ENCODE results near the gene NDUFA8. TPM values are rescaled to one million over a fixed set of nuclear protein-coding genes. Genes with fewer than 3 reads are reported as not detected.

NDUFA8 gene
- total and polyA plus RNA-seq, 5 donors from 2014 or later, result 10.7 to 97.9 (median 93.9) TPM

DNA sequence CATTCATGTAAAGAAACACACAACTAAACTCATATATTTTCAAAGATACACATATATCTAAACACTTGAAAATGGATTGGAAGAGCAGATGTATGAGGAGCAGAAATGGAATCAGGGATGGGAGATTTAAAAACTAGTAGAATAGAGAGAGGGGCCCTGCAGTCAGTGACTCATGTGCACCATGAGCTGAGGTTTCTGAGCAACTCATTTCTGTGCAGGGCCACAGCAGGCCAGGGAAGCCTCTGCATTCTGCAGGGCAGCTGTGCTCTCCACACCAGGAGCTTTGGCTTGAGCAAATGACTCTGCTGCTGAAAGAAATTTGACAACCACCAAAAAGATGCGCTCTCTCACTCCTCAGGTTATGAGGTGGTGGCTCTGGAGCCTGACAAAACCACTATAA, 42.1 kb upstream of the NDUFA8 start:
- Histone ChIP-seq H3K9me3 (ENCODE audit: control insufficient read depth in 2 of 2, low read length in 2 of 2) (no peaks in the 10 kb centered on the region), H3K27ac (ENCODE audit: insufficient read depth, low read length, poor library complexity, severe bottlenecking) (no peak overlapping the region), H3K4me3 (ENCODE audit: low read depth, low read length) (no peak overlapping the region), H3K4me1 (ENCODE audit: control insufficient read depth, insufficient read depth, low read length, poor library complexity, severe bottlenecking) (no peaks in the 10 kb centered on the region), H3K36me3 (ENCODE audit: control insufficient read depth, insufficient read depth, low read length) (no peaks in the 10 kb centered on the region), H3K27me3 (ENCODE audit: control insufficient read depth, insufficient read depth, low read length) (no peaks in the 10 kb centered on the region)
- no peak for DNase-seq
- Mint-ChIP-seq H3K4me3 (no peak overlapping the region), H3K27ac (no peak overlapping the region), H3K4me1 (no peaks in the 10 kb centered on the region), H3K36me3 (no peaks in the 10 kb centered on the region), H3K27me3 (peaks cover 10% of the 10 kb centered on the region), H3K9me3 (peaks cover 0 to 1% (median 0%) of the 10 kb centered on the region in 7 donors)
- no peak for ATAC-seq (ENCODE audit: low read depth in 2 of 2)

DNA sequence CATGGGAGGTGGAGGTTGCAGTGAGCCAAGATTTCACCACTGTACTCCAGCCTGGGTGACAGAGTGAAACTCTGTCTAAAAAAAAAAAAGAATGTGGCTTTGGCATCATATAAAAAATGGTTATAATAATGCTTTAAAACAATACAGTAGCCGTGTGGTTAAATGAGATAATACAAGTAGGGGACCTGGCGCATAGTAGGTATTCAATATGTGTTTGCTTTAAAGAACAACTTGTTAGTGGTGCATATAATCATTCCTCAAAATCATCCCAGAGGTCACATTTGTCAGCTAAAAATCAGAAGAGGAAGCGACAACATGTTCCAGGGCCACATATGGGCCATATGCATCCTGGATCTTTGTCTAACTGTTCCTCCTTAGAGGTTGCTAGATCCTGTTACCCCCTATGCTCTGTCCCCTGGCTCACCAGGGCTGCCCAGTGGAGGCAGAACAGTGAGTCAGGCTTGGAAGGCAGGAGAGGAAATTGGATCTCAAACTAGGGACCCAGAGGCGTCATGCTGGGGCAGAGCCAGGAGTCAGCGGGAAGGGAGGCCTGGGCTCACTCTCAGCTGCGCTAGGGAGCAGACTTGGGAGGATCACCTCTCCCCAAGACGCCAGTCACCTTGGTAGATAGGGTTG, 41.5 kb upstream of the NDUFA8 start:
- peaks cover 12% of the 10 kb centered on the region for H3K27me3 Mint-ChIP-seq
- H3K27me3 ChIP-seq (ENCODE audit: control insufficient read depth, insufficient read depth, low read length), result no peaks in the 10 kb centered on the region
- no peak overlapping the region for H3K4me3 ChIP-seq (ENCODE audit: low read depth, low read length)
- ATAC-seq (ENCODE audit: low read depth in 2 of 2), result no peak
- H3K27ac ChIP-seq (ENCODE audit: insufficient read depth, low read length, poor library complexity, severe bottlenecking), result no peak overlapping the region
- H3K4me1 Mint-ChIP-seq, result no peaks in the 10 kb centered on the region
- no peak overlapping the region for H3K4me3 Mint-ChIP-seq
- DNase-seq, result no peak
- no peak overlapping the region for H3K27ac Mint-ChIP-seq
- H3K9me3 Mint-ChIP-seq, result peaks cover 0 to 1% (median 0%) of the 10 kb centered on the region in 7 donors
- H3K4me1 ChIP-seq (ENCODE audit: control insufficient read depth, insufficient read depth, low read length, poor library complexity, severe bottlenecking), result no peaks in the 10 kb centered on the region
- no peaks in the 10 kb centered on the region for H3K36me3 ChIP-seq (ENCODE audit: control insufficient read depth, insufficient read depth, low read length)
- no peaks in the 10 kb centered on the region for H3K9me3 ChIP-seq (ENCODE audit: control insufficient read depth in 2 of 2, low read length in 2 of 2)
- no peaks in the 10 kb centered on the region for H3K36me3 Mint-ChIP-seq

DNA sequence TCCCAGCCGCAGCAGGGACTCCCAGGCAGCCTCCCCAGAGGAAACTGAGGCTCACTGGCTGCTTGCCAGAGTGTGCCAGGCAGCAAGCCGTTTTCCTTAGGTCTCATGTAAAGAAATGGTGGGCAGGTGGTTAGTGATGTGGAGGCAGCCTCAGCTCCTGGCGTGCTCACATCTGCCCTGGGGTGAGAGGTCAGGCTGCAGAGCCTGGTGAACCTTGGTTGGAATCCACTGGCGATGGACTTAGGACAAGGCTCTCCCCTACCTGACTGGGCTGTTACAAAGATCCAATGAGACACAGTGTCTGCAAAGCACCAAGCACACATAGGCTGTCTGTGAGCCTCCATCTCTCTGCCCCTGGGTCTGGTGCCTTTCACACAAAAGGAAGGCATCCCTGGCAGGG, 38.3 kb upstream of the NDUFA8 start:
- no peak for ATAC-seq (ENCODE audit: low read depth in 2 of 2)

DNA sequence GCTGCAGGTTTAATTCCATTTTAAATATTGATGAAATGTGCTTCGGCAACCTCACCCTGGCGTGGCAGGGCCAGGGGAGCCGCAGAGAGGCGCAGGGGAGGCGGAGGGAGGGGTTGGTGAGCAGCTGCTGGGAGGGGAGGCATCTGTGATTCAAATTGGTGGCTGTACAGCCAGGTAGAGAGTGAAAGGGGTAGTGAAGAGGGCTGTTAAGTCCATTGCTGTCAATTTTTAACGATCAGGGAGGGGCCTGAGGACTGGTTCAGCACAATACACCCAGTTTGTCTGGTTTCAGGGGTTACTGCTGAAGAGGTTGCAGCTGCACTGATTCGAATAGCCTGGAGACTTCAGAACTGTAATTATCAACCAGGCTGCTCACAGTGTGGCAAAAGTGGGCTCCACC, 37.8 kb upstream of the NDUFA8 start:
- H3K4me3 Mint-ChIP-seq, result no peak overlapping the region
- H3K27ac Mint-ChIP-seq, result no peak overlapping the region
- H3K4me1 Mint-ChIP-seq, result no peaks in the 10 kb centered on the region
- no peaks in the 10 kb centered on the region for H3K36me3 Mint-ChIP-seq
- no peaks in the 10 kb centered on the region for H3K36me3 ChIP-seq (ENCODE audit: control insufficient read depth, insufficient read depth, low read length)
- H3K4me1 ChIP-seq (ENCODE audit: control insufficient read depth, insufficient read depth, low read length, poor library complexity, severe bottlenecking), result no peaks in the 10 kb centered on the region
- H3K27ac ChIP-seq (ENCODE audit: insufficient read depth, low read length, poor library complexity, severe bottlenecking), result no peak overlapping the region
- H3K4me3 ChIP-seq (ENCODE audit: low read depth, low read length), result no peak overlapping the region
- H3K27me3 Mint-ChIP-seq, result peaks cover 12% of the 10 kb centered on the region
- no peak for DNase-seq
- no peaks in the 10 kb centered on the region for H3K9me3 ChIP-seq (ENCODE audit: control insufficient read depth in 2 of 2, low read length in 2 of 2)
- ATAC-seq (ENCODE audit: low read depth in 2 of 2), result no peak
- H3K27me3 ChIP-seq (ENCODE audit: control insufficient read depth, insufficient read depth, low read length), result no peaks in the 10 kb centered on the region
- H3K9me3 Mint-ChIP-seq, result peaks cover 0 to 1% (median 0%) of the 10 kb centered on the region in 7 donors

More for the DNA sequence above, 38.3 kb upstream of the NDUFA8 start:
- H3K27me3 Mint-ChIP-seq, result peaks cover 12% of the 10 kb centered on the region
- no peak overlapping the region for H3K27ac ChIP-seq (ENCODE audit: insufficient read depth, low read length, poor library complexity, severe bottlenecking)
- no peaks in the 10 kb centered on the region for H3K36me3 Mint-ChIP-seq
- no peaks in the 10 kb centered on the region for H3K4me1 ChIP-seq (ENCODE audit: control insufficient read depth, insufficient read depth, low read length, poor library complexity, severe bottlenecking)
- no peaks in the 10 kb centered on the region for H3K9me3 ChIP-seq (ENCODE audit: control insufficient read depth in 2 of 2, low read length in 2 of 2)
- H3K4me3 Mint-ChIP-seq, result no peak overlapping the region
- no peaks in the 10 kb centered on the region for H3K27me3 ChIP-seq (ENCODE audit: control insufficient read depth, insufficient read depth, low read length)
- DNase-seq, result no peak
- no peaks in the 10 kb centered on the region for H3K4me1 Mint-ChIP-seq
- peaks cover 0 to 1% (median 0%) of the 10 kb centered on the region in 7 donors for H3K9me3 Mint-ChIP-seq
- H3K36me3 ChIP-seq (ENCODE audit: control insufficient read depth, insufficient read depth, low read length), result no peaks in the 10 kb centered on the region
- no peak overlapping the region for H3K27ac Mint-ChIP-seq
- no peak overlapping the region for H3K4me3 ChIP-seq (ENCODE audit: low read depth, low read length)

DNA sequence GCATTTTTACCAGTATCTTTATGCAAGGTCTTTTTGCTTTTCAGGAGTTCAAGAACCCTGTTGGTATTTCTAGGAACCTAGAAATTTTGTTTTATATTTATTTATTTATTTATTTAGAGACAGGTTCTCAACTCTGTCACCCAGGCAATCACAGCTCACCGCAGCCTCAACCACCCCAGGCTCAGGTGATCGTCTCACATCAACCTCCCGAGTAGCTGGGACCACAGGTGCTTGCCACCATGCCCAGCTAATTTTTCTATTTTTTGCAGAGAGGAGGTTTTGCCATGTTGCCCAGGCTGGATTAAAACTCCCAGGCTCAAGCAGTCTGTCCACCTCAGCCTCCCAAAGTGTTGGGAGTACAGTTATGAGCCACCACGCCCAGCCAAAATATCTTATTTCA, 36.3 kb upstream of the NDUFA8 start:
- Mint-ChIP-seq H3K27ac (no peak overlapping the region), H3K36me3 (no peaks in the 10 kb centered on the region), H3K9me3 (no peaks in the 10 kb centered on the region), H3K27me3 (peaks cover 12% of the 10 kb centered on the region), H3K4me1 (no peaks in the 10 kb centered on the region), H3K4me3 (no peak overlapping the region)
- no peaks in the 10 kb centered on the region for H3K4me1 ChIP-seq (ENCODE audit: control insufficient read depth, insufficient read depth, low read length, poor library complexity, severe bottlenecking)
- H3K27me3 ChIP-seq (ENCODE audit: control insufficient read depth, insufficient read depth, low read length), result no peaks in the 10 kb centered on the region
- DNase-seq (no peak), ATAC-seq (ENCODE audit: low read depth in 2 of 2) (no peak)
- no peak overlapping the region for H3K4me3 ChIP-seq (ENCODE audit: low read depth, low read length)
- H3K36me3 ChIP-seq (ENCODE audit: control insufficient read depth, insufficient read depth, low read length), result no peaks in the 10 kb centered on the region
- no peaks in the 10 kb centered on the region for H3K9me3 ChIP-seq (ENCODE audit: control insufficient read depth in 2 of 2, low read length in 2 of 2)
- no peak overlapping the region for H3K27ac ChIP-seq (ENCODE audit: insufficient read depth, low read length, poor library complexity, severe bottlenecking)

DNA sequence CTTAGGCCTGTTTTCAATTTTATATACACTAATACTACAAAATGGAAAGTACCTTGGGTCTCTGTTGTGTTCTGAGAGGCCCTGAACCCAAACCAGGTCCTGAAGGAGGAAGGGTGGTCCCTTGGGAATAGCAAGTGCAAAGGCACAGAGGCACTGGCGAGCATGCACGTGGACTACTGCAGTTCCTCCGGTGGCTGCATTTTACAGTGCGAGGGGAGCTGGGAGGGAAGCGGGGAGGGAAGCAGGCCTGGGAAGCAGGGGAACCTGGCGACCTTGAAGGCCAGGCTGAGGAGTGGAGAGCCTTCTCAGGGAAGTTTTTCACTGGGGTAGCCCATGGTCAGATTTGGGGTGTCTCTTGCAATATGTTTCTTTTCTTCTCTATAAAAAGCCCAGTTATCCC, 34.1 kb upstream of the NDUFA8 start:
- H3K27me3 ChIP-seq (ENCODE audit: control insufficient read depth, insufficient read depth, low read length), result no peaks in the 10 kb centered on the region
- no peak for ATAC-seq (ENCODE audit: low read depth in 2 of 2)

DNA sequence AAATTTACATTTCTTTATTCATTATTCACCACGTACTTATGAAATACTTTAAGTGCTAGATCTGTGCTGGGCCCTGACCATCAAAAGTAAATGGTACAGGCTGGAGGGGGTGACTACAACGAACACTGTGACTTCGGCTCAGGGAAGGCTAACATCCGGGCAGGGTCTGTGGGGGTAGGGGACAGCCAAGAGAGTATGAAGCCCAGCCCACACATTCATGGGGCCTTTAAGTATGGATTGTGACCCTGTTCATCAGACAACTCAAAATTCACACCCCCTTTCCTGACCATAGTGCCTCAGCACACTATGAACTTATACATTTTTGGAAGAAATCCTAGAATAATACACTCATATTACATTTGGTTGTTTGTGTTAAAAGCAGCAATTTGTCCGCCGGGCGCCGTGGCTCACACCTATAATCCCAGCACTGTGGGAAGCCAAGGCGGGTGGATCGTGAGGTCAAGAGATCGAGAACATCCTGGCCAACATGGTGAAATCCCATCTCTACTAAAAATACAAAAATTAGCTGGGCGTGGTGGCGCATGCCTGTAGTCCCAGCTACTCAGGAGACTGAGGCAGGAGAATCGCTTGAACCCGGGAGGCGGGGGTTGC, 33.4 kb upstream of the NDUFA8 start:
- H3K27ac Mint-ChIP-seq, result no peak overlapping the region
- Histone ChIP-seq H3K4me1 (ENCODE audit: control insufficient read depth, insufficient read depth, low read length, poor library complexity, severe bottlenecking) (no peaks in the 10 kb centered on the region), H3K36me3 (ENCODE audit: control insufficient read depth, insufficient read depth, low read length) (no peaks in the 10 kb centered on the region), H3K4me3 (ENCODE audit: low read depth, low read length) (no peak overlapping the region), H3K9me3 (ENCODE audit: control insufficient read depth in 2 of 2, low read length in 2 of 2) (no peaks in the 10 kb centered on the region), H3K27ac (ENCODE audit: insufficient read depth, low read length, poor library complexity, severe bottlenecking) (no peak overlapping the region), H3K27me3 (ENCODE audit: control insufficient read depth, insufficient read depth, low read length) (no peaks in the 10 kb centered on the region)
- no peak overlapping the region for H3K4me3 Mint-ChIP-seq
- no peaks in the 10 kb centered on the region for H3K36me3 Mint-ChIP-seq
- no peaks in the 10 kb centered on the region for H3K4me1 Mint-ChIP-seq
- ATAC-seq (ENCODE audit: low read depth in 2 of 2) (no peak), DNase-seq (no peak)
- peaks cover 6% of the 10 kb centered on the region for H3K27me3 Mint-ChIP-seq
- H3K9me3 Mint-ChIP-seq, result no peaks in the 10 kb centered on the region

More for the DNA sequence above, 34.1 kb upstream of the NDUFA8 start:
- Histone ChIP-seq H3K27ac (ENCODE audit: insufficient read depth, low read length, poor library complexity, severe bottlenecking) (no peak overlapping the region), H3K36me3 (ENCODE audit: control insufficient read depth, insufficient read depth, low read length) (no peaks in the 10 kb centered on the region), H3K4me3 (ENCODE audit: low read depth, low read length) (no peak overlapping the region), H3K4me1 (ENCODE audit: control insufficient read depth, insufficient read depth, low read length, poor library complexity, severe bottlenecking) (no peaks in the 10 kb centered on the region), H3K9me3 (ENCODE audit: control insufficient read depth in 2 of 2, low read length in 2 of 2) (no peaks in the 10 kb centered on the region)
- H3K9me3 Mint-ChIP-seq, result no peaks in the 10 kb centered on the region
- H3K27me3 Mint-ChIP-seq, result peaks cover 6% of the 10 kb centered on the region
- H3K4me1 Mint-ChIP-seq, result no peaks in the 10 kb centered on the region
- H3K36me3 Mint-ChIP-seq, result no peaks in the 10 kb centered on the region
- no peak for DNase-seq
- H3K4me3 Mint-ChIP-seq, result no peak overlapping the region
- H3K27ac Mint-ChIP-seq, result no peak overlapping the region

DNA sequence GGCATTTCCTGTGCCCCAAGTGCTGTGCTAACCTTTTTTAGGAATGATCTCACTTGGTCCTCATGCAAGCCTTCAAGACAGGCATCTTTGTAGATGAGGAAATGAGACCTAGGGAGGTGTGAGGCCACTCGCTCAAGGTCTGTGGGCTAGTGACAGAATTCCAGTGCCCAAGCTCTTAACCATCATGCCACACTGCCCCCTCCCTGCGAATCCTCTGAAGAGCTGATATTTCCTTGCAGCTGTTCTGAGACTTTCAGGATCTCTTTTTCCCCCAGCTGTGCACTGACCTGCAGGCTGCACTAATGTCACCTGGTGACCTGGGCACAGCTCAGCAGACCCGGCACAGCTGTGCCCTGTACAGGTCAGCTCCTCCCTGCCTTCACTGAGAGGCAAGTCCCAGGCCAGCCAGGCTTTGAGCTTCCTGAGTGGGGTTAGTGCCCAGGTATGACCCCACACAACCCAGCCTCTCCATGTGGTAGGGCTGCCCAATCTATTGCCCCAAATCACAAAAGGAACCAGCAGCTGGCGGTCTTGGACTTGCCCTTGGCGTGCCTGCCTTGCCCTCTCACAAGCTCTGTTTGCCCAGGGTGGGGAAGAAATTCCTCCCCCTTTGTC, 32.8 kb upstream of the NDUFA8 start:
- DNase-seq, result no peak
- Mint-ChIP-seq H3K9me3 (no peaks in the 10 kb centered on the region), H3K4me3 (no peak overlapping the region), H3K36me3 (no peaks in the 10 kb centered on the region), H3K27me3 (peaks cover 6% of the 10 kb centered on the region), H3K27ac (no peak overlapping the region), H3K4me1 (no peaks in the 10 kb centered on the region)
- H3K36me3 ChIP-seq (ENCODE audit: control insufficient read depth, insufficient read depth, low read length), result no peaks in the 10 kb centered on the region
- no peaks in the 10 kb centered on the region for H3K9me3 ChIP-seq (ENCODE audit: control insufficient read depth in 2 of 2, low read length in 2 of 2)
- H3K4me1 ChIP-seq (ENCODE audit: control insufficient read depth, insufficient read depth, low read length, poor library complexity, severe bottlenecking), result no peaks in the 10 kb centered on the region
- H3K4me3 ChIP-seq (ENCODE audit: low read depth, low read length), result no peak overlapping the region
- no peak for ATAC-seq (ENCODE audit: low read depth in 2 of 2)
- H3K27me3 ChIP-seq (ENCODE audit: control insufficient read depth, insufficient read depth, low read length), result no peaks in the 10 kb centered on the region
- no peak overlapping the region for H3K27ac ChIP-seq (ENCODE audit: insufficient read depth, low read length, poor library complexity, severe bottlenecking)

Data from CD4-positive, CD25-positive, alpha-beta regulatory T cell (primary cell).